Activated naive CD4-positive, alpha-beta T cell treated with anti-CD3 and anti-CD28 coated beads for 36 hours (primary cell): ENCODE measurements around the gene TIMM44. TPM values are rescaled to one million over a fixed set of nuclear protein-coding genes. Genes with fewer than 3 reads are reported as not detected.
"Not testable (repeated sequence)": the region's sequence is repeated elsewhere in the genome, so short reads cannot be mapped to it uniquely, and the experiment has no call there.

Experiments used
- CTCF ChIA-PET: fragments of 350-600 bp; sonication (Branson Sonifier 250); formaldehyde crosslinking; loops from one replicate; lab custom pipeline; 2021; ENCODE audit warnings: antibody characterized with exemption; lab: Charles Lee
- DNase-seq: peaks from one replicate; pipeline ENCODE4 v3.0.0-alpha.2; 2020
- H3K27ac Mint-ChIP-seq: one replicate; pipeline ENCODE4 v1.8.0; 2021; ENCODE audit warnings: mild to moderate bottlenecking, mixed read lengths
- H3K27me3 Mint-ChIP-seq: one replicate; pipeline ENCODE4 v1.8.0; 2021; ENCODE audit warnings: low read depth, mixed read lengths
- H3K36me3 Mint-ChIP-seq: one replicate; pipeline ENCODE4 v1.8.0; 2021; ENCODE audit warnings: low read depth, mixed read lengths
- H3K4me1 Mint-ChIP-seq: one replicate; pipeline ENCODE4 v1.8.0; 2021; ENCODE audit warnings: low read depth, mixed read lengths
- H3K4me3 Mint-ChIP-seq: one replicate; pipeline ENCODE4 v1.8.0; 2021; ENCODE audit warnings: mild to moderate bottlenecking, moderate library complexity, mixed read lengths
- H3K9me3 Mint-ChIP-seq: one replicate; pipeline ENCODE4 v1.8.0; 2021; ENCODE audit warnings: mixed read lengths
- intact Hi-C: fragments of 100-400 bp; cut with micrococcal nuclease; formaldehyde crosslinking; loops from one replicate; pipeline ENCODE4 v1.15.1; 2023
- total RNA-seq, 2 experiments: library from RNA; stranded (reverse); gene quantifications; one replicate each; pipeline ENCODE4 v1.2.3, GENCODE V29; 2021

The TIMM44 gene
- total RNA-seq, 2 experiments from 2014 or later = 88.8 to 88.9 TPM

DNA sequence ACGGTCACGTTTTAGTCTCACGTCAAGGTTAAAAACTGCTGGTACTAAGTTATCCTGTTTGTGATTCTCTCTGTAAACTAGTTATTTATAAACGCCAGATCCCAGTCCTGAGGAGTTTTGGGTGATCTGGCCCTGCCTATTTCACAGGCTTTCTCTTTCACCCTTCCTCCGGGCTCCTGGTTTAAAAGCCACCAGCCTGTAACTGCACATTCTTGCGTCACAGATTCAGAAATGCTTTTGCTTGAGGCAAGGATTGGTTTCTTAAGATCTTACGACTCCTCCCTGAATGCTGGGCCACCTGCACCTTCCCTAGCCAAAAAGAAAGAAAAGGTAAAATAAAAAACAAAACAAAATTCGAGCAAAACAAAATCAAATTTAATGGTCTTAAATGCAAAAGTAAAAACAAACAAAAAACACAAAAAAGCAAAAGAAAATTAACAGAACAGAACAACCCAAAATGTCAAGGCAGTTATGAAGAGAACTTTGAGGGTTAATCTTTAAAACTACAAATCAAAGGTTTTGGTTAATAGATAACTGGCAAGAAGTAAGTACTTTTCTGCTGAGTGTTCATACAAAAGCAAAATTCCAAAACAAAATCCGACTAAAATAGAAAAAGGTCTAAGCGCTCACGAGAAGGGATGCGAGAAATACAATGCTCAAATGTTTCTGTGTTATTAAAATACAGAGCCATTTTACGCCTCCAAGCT, 18.6 kb upstream of the TIMM44 start:
- CTCF ChIA-PET = no interaction called here
- Mint-ChIP-seq H3K9me3 (no peaks in the 10 kb centered on the region), H3K4me1 (no peaks in the 10 kb centered on the region), H3K4me3 (no peak overlapping the region), H3K27ac (no peak overlapping the region), H3K36me3 (peaks cover 15% of the 10 kb centered on the region), H3K27me3 (no peaks in the 10 kb centered on the region)
- intact Hi-C loops = no loop called here
- no peak for DNase-seq

DNA sequence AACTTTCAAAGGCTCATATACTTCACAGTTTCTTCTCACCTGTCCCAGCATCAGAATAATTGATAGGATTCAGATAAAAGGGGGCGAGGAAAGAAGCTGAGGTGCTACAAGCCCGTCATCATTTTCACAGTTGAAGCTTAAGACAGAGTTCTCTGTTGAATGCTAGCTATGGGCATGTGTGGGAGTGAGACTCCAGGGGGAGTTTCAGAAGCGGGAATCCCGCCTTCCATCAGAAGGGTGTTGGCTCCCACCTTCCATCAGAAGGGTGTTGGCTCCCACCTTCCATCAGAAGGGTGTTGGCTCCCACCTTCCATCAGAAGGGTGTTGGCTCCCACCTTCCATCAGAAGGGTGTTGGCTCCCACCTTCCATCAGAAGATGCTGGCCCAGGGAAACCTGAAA, 17.6 kb upstream of the TIMM44 start:
- CTCF ChIA-PET = not testable (repeated sequence)

DNA sequence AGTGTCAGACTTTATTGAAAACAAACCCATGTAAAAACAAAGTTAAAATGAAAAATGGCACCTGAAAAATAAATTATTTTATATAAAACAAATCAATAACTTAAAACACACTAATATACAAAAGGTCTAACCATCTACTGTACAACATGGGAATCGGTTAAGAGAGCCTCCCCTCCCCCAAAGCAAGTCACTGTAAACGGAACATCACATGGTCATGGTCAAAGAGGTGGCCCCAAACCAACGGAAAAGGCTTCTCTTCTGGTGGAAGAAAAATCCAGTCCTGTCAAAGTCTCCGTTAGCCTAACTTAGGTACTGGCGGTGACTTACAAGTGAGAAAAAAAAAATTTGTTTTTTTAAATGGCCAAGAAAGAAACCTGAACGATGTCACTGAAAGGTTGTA, 15.7 kb upstream of the TIMM44 start:
- CTCF ChIA-PET = interaction anchor here (0.9 to 1.6 kb wide), 3 partner anchors 12 to 15 kb away, joined by 3 to 4 read pairs (median 4); no protein-coding TSS in a partner anchor
- no peak overlapping the region for H3K4me3 Mint-ChIP-seq
- intact Hi-C loops = no loop called here
- DNase-seq = no peak
- H3K36me3 Mint-ChIP-seq = peaks cover 8% of the 10 kb centered on the region
- no peaks in the 10 kb centered on the region for H3K4me1 Mint-ChIP-seq
- no peak overlapping the region for H3K27ac Mint-ChIP-seq
- no peaks in the 10 kb centered on the region for H3K27me3 Mint-ChIP-seq
- H3K9me3 Mint-ChIP-seq = no peaks in the 10 kb centered on the region

More for the DNA sequence above, 17.6 kb upstream of the TIMM44 start:
- H3K27me3 Mint-ChIP-seq, DNase-seq, H3K4me3 Mint-ChIP-seq, H3K9me3 Mint-ChIP-seq, H3K27ac Mint-ChIP-seq, H3K4me1 Mint-ChIP-seq, intact Hi-C loops: not testable (repeated sequence)
- H3K36me3 Mint-ChIP-seq = peaks cover 12% of the 10 kb centered on the region

DNA sequence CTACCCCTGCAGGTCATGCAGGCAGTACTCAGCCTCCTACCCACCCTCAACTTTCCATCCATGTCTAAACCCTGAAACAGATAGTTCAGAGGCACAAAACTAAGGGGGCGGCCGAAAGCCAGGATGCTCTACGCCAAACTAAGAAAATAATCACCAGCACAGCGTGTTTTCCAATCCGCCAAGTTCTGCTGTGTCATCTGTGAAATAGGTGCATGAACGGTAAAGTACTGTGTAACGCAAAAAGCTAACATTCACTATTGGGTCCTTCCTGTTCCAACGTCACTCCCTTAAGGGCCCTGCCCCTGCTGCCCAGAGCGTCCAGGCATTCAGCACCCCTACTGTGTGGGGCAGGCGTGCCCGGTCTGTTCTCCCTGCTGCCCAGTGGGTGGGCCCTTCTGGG, 12.2 kb upstream of the TIMM44 start:
- H3K4me1 Mint-ChIP-seq = no peaks in the 10 kb centered on the region
- CTCF ChIA-PET = interaction anchor here (0.6 kb wide), 1 partner anchor 86 kb away, joined by 3 read pairs; no protein-coding TSS in a partner anchor
- DNase-seq = no peak
- H3K9me3 Mint-ChIP-seq = no peaks in the 10 kb centered on the region
- intact Hi-C loops = no loop called here
- no peaks in the 10 kb centered on the region for H3K27me3 Mint-ChIP-seq
- H3K36me3 Mint-ChIP-seq = no peaks in the 10 kb centered on the region
- H3K4me3 Mint-ChIP-seq = no peak overlapping the region
- H3K27ac Mint-ChIP-seq = no peak overlapping the region

DNA sequence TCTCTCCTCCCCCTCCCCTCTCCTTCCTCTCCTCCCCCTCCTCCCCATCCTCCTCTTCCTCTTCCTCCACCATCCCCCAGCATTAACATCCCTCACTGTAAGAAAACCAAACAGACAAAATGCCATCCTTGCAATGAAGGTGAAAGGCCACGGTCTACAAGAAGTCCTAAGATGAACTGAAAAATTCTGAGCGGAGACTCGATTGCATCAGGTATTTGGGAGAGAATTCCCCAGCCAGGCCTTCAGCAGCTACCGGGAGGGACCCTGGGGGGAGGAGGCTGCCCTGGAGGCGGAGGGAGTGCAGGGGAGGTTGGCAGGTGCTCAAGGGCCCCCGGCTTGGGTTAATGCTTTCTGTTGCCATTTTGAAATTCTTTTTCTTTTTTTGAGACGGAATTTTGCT, 10.1 kb upstream of the TIMM44 start:
- Mint-ChIP-seq H3K9me3 (no peaks in the 10 kb centered on the region), H3K4me3 (no peak overlapping the region), H3K27me3 (no peaks in the 10 kb centered on the region), H3K36me3 (peaks cover 2% of the 10 kb centered on the region), H3K27ac (no peak overlapping the region), H3K4me1 (no peaks in the 10 kb centered on the region)
- intact Hi-C loops = no loop called here
- CTCF ChIA-PET = interaction anchor here (0.7 kb wide), 1 partner anchor 166 kb away, joined by 3 read pairs; no protein-coding TSS in a partner anchor
- no peak for DNase-seq

DNA sequence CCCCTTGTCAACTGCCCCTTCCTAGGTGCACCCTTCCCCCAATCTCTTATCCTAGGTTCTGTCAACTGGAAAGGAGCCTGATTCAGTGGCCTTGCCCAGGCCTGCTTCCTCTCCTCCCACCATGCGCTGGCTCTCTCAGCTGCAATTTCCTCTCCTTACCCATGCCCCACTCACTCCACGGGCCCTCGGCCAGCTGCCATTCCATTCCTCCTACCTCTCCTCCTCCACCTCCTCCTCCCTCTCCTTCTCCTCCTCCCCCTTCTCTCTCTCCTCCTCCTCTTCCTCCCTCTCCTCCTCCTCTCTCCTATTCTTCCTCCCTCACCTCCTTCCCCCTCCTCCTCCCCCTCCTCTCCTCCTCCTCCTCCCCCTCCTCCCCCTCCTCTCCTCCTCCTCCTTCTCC, 9.6 kb upstream of the TIMM44 start:
- peaks cover 2% of the 10 kb centered on the region for H3K36me3 Mint-ChIP-seq
- no peak overlapping the region for H3K4me3 Mint-ChIP-seq
- no peaks in the 10 kb centered on the region for H3K9me3 Mint-ChIP-seq
- intact Hi-C loops = no loop called here
- no peaks in the 10 kb centered on the region for H3K4me1 Mint-ChIP-seq
- no peak overlapping the region for H3K27ac Mint-ChIP-seq
- DNase-seq = no peak
- no peaks in the 10 kb centered on the region for H3K27me3 Mint-ChIP-seq
- CTCF ChIA-PET = interaction anchor here (1.0 kb wide), 1 partner anchor 9 kb away, joined by 4 read pairs; no protein-coding TSS in a partner anchor

DNA sequence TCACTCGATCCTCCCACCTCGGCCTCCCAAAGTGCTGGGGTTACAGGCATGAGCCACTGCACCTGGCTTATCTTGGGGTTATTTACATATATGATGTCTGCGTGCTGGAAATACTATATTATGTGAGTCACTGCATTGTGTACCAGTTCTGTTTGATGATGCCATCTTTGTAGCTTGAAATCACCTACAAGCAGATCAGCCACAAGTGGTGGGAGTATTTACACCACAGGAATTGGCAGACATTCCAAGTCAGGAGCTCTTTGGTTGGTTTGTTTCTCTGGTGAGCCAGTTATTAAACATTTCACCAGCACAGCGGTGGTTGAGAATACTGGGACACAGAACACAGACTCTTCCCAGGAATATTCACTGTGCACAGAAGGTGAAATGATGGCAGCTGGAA, 4.5 kb upstream of the TIMM44 start:
- CTCF ChIA-PET = interaction anchor here (1.4 kb wide), 1 partner anchor 22 kb away, joined by 4 read pairs; no protein-coding TSS in a partner anchor
- peaks cover 4% of the 10 kb centered on the region for H3K36me3 Mint-ChIP-seq

DNA sequence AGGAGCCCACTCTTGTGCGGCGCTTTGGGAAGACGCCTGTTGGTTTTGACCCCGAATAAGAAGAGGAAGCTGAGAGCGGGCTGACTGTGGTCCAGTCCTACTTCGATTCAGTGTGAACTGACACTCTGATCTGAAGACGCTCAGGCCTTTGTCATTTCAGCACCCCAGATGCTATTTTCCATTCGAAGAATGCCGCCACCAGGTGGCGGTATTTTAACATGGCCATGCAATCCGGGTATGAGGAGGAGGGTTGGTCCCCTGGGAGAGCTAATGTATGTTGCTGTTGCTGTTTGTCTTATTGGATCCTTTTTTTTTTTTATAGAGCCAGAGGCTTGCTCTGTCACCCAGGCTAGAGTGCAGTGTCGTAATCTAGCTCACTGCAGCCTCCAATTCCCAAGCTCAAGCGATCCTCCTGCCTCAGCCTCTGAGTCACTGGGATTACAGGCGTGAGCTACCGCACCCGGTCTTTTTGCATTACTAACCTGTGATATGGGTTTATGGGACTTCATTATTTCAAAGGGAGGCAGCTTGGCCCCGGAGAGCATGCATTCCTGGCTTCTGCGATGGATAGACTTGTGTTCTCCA, 803 bp upstream of the TIMM44 start:
- no peaks in the 10 kb centered on the region for H3K9me3 Mint-ChIP-seq
- peak; percentile 96 for DNase-seq
- intact Hi-C loops = loop anchor here (1.0 to 5.0 kb wide), 4 partner anchors 58 to 309 kb away; partner anchors contain the start of gene CCL25
- peaks cover 11% of the 10 kb centered on the region for H3K36me3 Mint-ChIP-seq
- H3K27me3 Mint-ChIP-seq = no peaks in the 10 kb centered on the region
- H3K27ac Mint-ChIP-seq = peak overlapping the region; percentile 94
- H3K4me3 Mint-ChIP-seq = peak overlapping the region; percentile 95
- CTCF ChIA-PET = interaction anchor here (0.6 to 2.5 kb wide), 28 partner anchors 8 to 321 kb away, joined by 3 to 18 read pairs (median 4); partner anchors contain the start of genes ELAVL1, MAP2K7, PET100 and SNAPC2
- peaks cover 37% of the 10 kb centered on the region for H3K4me1 Mint-ChIP-seq

More for the DNA sequence above, 4.5 kb upstream of the TIMM44 start:
- H3K9me3 Mint-ChIP-seq = no peaks in the 10 kb centered on the region
- H3K27me3 Mint-ChIP-seq = no peaks in the 10 kb centered on the region
- H3K4me3 Mint-ChIP-seq = no peak overlapping the region
- peaks cover 14% of the 10 kb centered on the region for H3K4me1 Mint-ChIP-seq
- intact Hi-C loops = no loop called here
- no peak for DNase-seq
- no peak overlapping the region for H3K27ac Mint-ChIP-seq

DNA sequence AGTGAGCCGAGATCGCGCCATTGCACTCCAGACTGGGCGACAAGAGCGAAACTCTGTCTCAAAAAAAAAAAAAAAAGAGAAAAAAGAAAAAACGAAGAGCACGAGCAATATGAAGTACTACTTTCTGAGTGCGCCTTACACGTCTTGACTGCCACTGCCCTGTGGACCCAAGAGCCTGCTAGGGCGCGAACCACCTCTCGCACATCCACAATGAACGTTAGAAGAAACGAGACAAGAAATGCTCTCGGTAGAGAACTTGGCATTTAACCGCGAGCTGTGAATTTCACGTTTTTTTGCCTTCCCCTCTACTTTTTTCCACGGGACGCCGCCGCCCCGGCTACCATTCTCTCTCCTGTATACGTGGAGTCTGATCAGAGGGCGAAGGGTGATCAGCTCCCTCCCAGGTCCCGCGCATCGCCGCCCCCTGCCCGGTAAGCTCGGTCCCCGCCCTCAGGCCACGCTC, 454 bp downstream of the TIMM44 start:
- Mint-ChIP-seq H3K27ac (peak overlapping the region; percentile 94), H3K36me3 (peaks cover 12% of the 10 kb centered on the region), H3K4me3 (peak overlapping the region; percentile 95), H3K4me1 (peaks cover 41% of the 10 kb centered on the region), H3K27me3 (no peaks in the 10 kb centered on the region), H3K9me3 (no peaks in the 10 kb centered on the region)
- DNase-seq = no peak
- CTCF ChIA-PET = interaction anchor here (0.6 to 2.5 kb wide), 12 partner anchors 14 to 310 kb away, joined by 3 to 18 read pairs (median 6); partner anchors contain the start of genes SNAPC2 and TRAPPC5
- intact Hi-C loops = loop anchor here (1.0 to 5.0 kb wide), 6 partner anchors 23 to 378 kb away; partner anchors contain the start of genes CCL25, MAP2K7, NDUFA7 and RPS28

DNA sequence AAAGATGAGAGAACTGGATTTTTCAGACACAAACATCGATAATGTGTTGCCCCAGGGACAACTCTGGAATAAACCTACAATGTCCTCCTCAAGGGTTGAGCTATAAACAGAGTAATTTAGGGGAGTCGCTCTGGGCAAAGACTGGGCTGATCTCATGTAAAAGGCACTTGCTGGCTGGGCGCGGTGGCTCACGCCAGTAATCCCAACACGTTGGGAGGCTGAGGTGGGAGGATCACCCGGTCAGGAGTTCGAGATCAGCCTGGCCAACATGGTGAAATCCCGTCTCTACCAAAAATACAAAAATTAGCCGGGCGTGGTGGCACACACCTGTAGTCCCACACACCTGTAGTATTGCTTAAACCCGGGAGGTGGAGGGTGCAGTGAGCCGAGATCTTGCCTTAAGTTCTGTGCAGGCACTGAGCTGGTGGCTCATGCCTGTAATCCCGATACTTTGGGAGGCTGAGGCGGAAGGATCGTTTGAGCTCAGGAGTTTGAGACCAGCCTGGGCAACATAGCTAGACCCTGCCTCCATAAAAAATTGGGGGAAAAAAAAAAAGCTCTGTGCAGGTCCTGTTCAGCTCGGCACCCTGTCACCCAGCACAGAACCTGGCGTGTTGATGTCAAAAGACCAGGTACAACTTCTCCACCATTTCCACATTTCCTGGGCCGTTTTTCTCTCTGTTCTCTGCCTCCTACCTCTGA, 1.4 kb downstream of the TIMM44 start:
- H3K27me3 Mint-ChIP-seq = no peaks in the 10 kb centered on the region
- H3K4me3 Mint-ChIP-seq = peak overlapping the region; percentile 95
- peaks cover 16% of the 10 kb centered on the region for H3K36me3 Mint-ChIP-seq
- intact Hi-C loops = loop anchor here (2.0 to 5.0 kb wide), 2 partner anchors 110 to 217 kb away; partner anchors contain the start of gene CCL25
- peak overlapping the region; percentile 43 for H3K27ac Mint-ChIP-seq
- no peaks in the 10 kb centered on the region for H3K9me3 Mint-ChIP-seq
- DNase-seq = no peak
- H3K4me1 Mint-ChIP-seq = peaks cover 41% of the 10 kb centered on the region
- CTCF ChIA-PET = interaction anchor here (0.6 kb wide), 1 partner anchor 72 kb away, joined by 4 read pairs; no protein-coding TSS in a partner anchor

DNA sequence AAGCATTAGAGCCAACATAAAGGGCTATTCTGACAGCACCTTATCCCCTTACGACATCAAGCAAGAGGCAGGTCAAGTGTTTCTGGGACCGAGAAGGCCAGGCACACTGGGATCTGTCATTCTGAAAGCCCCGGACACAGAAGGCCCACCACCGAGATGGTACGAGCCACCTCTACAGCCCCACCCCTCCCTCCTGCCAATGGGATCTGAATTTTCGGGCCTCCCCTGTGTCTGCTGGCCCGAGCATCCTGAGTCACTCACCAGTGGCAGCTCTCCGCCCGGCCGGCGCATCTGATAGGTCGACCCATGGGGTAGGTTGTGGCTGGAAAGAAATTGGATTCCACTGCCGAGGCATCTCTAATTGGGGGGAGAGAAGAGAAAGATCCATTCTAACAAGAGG, 2.6 kb downstream of the TIMM44 start:
- Mint-ChIP-seq H3K4me3 (no peak overlapping the region), H3K27me3 (no peaks in the 10 kb centered on the region), H3K27ac (no peak overlapping the region), H3K36me3 (peaks cover 17% of the 10 kb centered on the region), H3K9me3 (no peaks in the 10 kb centered on the region), H3K4me1 (peaks cover 42% of the 10 kb centered on the region)
- intact Hi-C loops = loop anchor here (5.0 kb wide), 1 partner anchor 111 kb away; the partner anchor contains the start of gene CCL25
- no peak for DNase-seq
- CTCF ChIA-PET = no interaction called here

DNA sequence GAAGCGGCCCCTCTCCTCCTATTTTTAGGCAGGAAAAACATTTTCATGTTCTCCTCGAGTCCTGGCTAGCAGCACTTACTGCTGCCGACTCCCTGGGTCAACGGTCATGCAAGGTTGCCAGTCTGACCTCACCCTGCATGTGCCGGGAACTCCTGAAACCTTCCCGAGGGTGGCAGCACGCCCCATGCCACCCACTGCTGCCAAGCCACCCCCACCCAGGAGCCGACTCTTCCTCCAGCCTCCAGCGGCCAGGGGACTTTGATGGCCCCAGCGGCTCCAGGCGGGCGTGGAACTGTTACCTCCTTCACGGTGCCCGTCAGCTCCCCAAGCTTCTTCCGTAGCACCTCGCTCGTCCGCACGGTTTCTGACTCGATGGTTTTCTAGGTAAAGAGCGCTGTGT, 8.7 kb downstream of the TIMM44 start:
- no peak overlapping the region for H3K27ac Mint-ChIP-seq
- CTCF ChIA-PET = no interaction called here
- H3K4me3 Mint-ChIP-seq = no peak overlapping the region
- H3K9me3 Mint-ChIP-seq = no peaks in the 10 kb centered on the region
- peaks cover 25% of the 10 kb centered on the region for H3K36me3 Mint-ChIP-seq
- intact Hi-C loops = no loop called here
- H3K4me1 Mint-ChIP-seq = peaks cover 5% of the 10 kb centered on the region
- H3K27me3 Mint-ChIP-seq = no peaks in the 10 kb centered on the region
- no peak for DNase-seq
